Right lobe of liver (tissue), 4 donors: ENCODE data around the gene GNB1.

Experiments used
- POLR2A ChIP-seq: fragments of 450-650 bp; IDR thresholded peaks from one replicate; pipeline ENCODE4 v1.6.1; 2017; ENCODE audit warnings: antibody characterized with exemption, mild to moderate bottlenecking
- TF ChIP-seq, protein P1 (sequence below), 4 donors: fragments of 200-600 bp in 3 of 4; fragments of 450-650 bp in 1 of 4; IDR thresholded peaks; one replicate each; pipeline versions ENCODE4 v1.5.1 to v1.8.0; 2016 to 2022; ENCODE audit warnings: antibody characterized with exemption in 4 of 4, mild to moderate bottlenecking in 2 of 4
- donor health status: DM: no; HTN: no; CAD: no.
- donor health status: DM: no; HTN: no; CAD: no.
- donor health status: DM: no; HTN: yes; CAD: no.

DNA sequence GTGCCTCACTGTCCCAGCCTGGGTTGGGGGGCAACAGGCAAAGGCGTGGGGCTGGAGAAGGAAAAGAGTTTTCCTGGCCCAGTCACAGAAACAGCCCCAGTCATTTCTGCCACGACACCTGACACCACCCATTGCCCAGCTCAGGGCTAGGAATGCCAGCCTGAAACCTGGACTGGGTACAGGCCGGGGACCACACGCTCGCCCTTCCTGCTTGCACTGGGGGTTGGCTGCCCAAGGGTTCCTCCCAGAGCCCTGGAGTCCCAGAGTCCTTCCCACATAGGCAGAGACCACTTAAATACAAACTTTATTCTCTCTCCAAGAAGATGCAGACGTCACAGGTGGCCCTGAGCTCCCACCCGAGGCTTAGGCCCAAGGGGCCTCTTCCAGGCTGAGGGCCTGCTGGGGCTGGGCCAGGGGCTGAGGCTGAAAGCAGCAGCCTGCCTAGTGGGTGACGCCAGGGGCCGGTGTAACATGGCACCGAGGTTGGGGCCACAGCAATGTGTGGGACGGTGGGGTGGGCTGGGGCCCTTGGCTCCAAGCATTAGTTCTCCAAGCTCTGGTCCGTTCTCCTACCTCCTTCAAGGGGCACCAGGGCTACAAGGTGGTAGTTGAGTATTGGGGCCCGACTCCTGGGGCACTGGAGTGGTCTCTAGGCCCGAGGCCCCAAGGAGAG is 26.6 kb upstream of the GNB1 start:
- no peak for TF ChIP-seq POLR2A
- TF ChIP-seq, protein P1, sequence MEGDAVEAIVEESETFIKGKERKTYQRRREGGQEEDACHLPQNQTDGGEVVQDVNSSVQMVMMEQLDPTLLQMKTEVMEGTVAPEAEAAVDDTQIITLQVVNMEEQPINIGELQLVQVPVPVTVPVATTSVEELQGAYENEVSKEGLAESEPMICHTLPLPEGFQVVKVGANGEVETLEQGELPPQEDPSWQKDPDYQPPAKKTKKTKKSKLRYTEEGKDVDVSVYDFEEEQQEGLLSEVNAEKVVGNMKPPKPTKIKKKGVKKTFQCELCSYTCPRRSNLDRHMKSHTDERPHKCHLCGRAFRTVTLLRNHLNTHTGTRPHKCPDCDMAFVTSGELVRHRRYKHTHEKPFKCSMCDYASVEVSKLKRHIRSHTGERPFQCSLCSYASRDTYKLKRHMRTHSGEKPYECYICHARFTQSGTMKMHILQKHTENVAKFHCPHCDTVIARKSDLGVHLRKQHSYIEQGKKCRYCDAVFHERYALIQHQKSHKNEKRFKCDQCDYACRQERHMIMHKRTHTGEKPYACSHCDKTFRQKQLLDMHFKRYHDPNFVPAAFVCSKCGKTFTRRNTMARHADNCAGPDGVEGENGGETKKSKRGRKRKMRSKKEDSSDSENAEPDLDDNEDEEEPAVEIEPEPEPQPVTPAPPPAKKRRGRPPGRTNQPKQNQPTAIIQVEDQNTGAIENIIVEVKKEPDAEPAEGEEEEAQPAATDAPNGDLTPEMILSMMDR (IDR thresholded peaks at IDR 0.05) = no peak
